ENCODE measurements around the gene CIAO1.
"Not testable (repeated sequence)": the region's sequence is repeated elsewhere in the genome, so short reads cannot be mapped to it uniquely, and the experiment has no call there.

Gene CIAO1

DNA sequence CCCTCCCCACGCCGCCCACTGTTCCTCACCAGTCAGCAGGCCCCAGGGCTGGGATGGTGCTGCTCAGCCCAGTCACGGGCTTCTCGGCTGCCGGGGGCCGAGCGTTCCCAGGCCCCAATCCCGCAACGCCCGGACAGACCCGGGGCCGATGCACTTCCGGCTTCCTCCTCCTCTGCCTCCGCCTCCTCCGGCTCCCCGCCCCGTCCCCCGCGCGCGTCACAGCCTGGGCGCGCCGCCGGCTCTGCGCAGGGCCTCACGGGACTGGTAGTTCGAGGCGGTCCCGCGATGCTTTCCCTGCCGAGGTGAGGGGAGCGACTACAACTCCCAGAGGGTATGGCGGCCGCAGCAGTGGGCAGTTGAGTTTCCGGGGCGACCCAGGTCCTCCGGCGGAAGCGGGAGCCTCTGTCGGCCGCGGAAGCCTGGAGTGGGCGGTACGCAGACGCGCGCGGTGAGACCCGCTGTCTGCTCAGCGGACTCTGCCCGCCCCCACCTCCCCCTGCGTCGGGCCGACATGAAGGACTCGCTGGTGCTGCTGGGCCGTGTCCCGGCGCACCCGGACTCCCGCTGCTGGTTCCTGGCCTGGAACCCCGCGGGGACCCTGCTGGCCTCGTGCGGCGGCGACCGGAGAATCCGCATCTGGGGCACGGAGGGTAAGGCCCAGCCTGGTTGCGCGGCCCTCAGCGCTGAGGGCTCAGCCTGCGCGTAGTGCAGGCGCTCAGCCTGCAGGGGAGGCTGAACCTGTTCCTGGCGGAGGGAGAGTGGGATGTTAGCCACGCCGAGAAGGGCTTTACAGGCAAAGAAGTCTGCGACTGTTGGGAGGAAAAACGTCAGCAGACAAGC lies at the start of gene CIAO1, which contains the start of gene TMEM127:
TSS of gene CIAO1 (plus strand) at position 386 of the 840 bp plus-strand sequence. CDS start at position 512, 126 bp downstream.
TSS of gene TMEM127 (minus strand) at position 158 of the 840 bp plus-strand sequence. CDS start 616 bp downstream, outside the sequence.
- FAIRE-seq: no peak

GRCh38 chr2:96218508-96219131 lies 47.4 kb upstream of the CIAO1 start:
- no peak for FAIRE-seq

GRCh38 chr2:96219959-96220358 lies 46.1 kb upstream of the CIAO1 start:
- FAIRE-seq: not testable (repeated sequence)

GRCh38 chr2:96221106-96221505 lies 44.9 kb upstream of the CIAO1 start:
- FAIRE-seq: not testable (repeated sequence)

DNA sequence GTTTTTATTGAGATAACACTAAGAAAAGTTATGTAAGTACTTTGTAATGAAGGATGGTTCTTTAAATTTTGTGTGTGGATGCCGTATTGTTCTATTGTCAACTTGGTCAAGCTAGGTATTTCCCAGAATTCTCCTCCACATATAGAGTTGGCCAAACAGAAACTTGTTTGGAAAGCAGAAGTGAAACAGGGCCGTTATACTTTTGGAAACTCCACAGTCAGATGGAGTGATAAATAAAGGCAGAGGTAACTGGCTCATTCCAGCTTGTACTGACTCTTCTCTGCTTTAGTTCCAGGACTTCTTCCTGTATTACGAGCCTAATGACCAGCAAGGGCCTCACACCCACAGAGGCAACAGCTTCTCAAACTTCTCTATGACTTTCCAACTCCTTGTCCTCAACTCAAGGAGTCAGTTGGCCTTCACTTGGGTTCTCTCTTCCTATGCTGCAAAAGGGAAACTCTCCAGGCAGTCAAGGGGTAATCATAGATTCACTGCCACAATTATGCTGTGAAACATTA lies 41.0 kb upstream of the CIAO1 start:
- FAIRE-seq: no peak

- no peak for FAIRE-seq
These were observed 34.7 kb upstream of the CIAO1 start for GRCh38 chr2:96231316-96231715.

DNA sequence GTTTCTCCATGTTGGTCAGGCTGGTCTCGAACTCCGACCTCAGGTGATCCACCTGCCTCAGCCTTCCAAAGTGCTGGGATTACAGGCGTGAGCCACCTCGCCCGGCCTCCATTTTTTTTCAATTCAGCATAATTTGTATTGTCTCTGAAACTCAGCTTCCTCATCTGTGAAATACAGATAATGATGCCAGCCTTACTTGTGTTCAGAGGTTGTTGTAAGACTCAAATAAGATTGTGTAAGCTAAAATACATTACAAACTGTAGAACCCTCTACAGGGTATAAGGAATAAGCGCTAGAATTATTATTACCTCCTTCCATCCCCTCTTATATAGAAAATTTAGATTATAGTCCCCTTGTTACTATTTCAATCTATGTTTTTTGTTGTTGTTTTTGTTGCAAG lies 32.6 kb upstream of the CIAO1 start:
- no peak for FAIRE-seq

GRCh38 chr2:96233880-96234316 lies 32.1 kb upstream of the CIAO1 start:
- no peak for FAIRE-seq

DNA sequence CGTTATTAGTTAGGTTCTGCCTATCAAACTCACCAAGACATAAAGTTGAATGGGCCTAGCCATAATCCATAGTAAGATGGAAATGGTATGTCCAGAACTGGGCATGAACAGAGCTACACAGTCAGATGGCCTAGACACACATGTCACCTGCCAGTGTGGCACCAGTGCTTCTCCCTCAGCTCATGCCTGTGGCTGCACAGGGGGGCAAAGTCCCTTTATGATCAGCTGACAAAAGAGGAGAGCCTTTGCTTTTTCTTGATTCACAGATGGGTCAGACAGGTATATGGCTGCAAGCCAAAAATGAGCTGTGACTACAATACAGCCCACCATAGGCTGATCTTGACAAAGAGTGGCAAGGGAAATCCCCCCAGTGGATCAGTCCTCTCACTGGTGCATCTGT lies 29.1 kb upstream of the CIAO1 start:
- FAIRE-seq: no peak

DNA sequence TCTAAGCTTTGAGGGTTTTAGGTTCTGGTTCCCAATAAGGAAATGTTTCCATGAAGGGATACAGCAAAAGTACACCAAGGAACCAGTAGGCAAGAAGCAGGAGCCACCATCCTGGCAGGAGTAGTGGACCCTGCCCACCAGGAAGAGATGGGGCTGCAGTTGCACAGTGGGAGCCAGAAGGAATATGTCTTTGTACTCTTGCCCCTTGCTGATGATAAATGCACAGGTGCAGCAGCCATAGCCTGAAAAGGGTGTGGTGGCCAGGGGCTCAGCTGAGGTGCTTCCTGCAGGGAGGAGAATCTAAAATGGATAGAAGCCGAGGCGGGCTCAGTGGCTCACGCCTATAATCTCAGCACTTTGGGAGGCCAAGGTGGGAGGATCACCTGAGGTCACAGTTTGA lies 27.8 kb upstream of the CIAO1 start:
- FAIRE-seq: no peak

DNA sequence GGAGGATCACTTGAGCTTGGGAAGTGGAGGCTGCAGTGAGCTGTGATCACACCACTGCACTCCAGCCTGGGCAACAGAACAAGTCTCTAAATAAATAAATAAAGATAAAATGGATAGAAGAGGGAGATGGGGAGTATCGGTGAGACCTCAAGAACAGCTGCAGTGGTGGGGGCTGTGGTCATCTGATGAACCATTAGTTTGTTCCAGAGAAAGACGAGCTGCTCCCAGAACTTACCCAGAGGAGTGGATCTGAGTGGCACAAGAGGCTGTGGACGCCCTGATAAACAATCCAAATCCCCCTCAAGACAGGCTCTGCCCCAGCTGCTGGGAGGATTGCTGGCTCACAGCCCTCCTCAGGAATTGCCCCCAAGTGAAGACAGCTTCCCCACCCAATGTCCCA lies 26.9 kb upstream of the CIAO1 start:
- FAIRE-seq: no peak

DNA sequence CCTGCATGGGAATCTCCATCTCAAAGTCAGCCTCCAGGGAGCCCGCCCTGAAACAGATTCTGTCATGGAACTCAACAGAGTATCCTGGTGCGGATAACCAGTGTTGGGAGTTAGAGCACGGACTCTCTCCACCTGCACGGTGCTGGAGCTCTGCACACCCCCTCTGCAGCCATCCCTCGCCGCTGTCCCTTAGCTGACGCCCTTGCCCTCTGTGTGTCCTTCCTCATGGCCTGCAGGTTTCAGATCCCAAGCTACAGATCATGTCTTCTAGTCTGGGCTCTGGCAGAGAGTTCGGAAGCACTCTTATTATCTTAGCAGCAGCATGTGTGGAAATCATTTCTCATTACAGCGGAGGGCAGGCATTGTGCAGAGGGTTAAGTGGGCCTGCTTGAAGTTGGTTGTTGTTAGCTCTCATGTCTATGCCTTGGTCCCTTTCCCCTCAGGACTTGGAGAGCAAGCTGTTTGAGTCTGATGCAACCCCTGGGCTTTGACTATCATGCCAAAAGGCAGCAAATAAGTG lies 26.2 kb upstream of the CIAO1 start:
- FAIRE-seq: no peak

- no peak for FAIRE-seq
These were observed 25.5 kb upstream of the CIAO1 start for GRCh38 chr2:96240341-96241038.

- no peak for FAIRE-seq
These were observed 24.8 kb upstream of the CIAO1 start for GRCh38 chr2:96241227-96241626.

- FAIRE-seq: no peak
These were observed 24.0 kb upstream of the CIAO1 start for GRCh38 chr2:96241900-96242611.

- FAIRE-seq: no peak
These were observed 22.2 kb upstream of the CIAO1 start for GRCh38 chr2:96243843-96244242.

DNA sequence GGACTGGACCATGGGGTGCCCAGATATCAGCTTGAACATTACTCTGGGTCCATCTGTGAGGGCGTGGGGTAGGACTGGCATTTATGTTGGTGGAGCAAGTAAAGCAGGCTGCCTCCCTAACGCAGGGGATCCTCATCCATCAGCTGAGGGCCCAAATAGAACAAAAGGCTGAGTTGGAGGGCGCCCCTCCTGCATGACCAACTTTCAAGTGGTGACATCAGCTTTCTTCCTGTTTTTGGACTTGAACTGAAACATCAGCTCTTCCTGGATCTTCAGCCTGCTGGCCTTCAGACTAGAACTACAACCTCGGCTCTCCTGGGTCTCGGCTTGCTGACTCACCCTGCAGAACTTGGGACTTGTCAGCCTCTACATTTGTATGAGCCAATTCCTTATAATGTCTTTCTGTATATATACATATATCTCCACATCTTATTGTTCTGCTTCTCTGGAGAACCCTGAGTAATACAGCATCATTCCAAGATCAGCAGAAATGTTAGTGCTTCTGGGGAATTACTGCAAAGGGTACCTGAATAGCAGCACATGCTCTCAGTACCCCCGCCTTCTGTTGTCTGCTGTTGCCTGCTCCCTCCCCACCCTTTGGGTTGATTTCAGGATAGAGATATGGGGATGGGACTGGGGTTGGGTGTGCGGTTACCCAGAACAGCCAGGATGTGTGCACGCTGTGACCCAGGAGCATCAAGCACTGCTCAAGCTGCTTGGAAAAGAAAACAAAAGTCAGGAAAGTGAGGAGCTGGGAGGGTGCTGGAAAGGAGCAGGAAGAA lies 20.2 kb upstream of the CIAO1 start:
- FAIRE-seq: no peak

GRCh38 chr2:96247009-96247408 lies 19.0 kb upstream of the CIAO1 start:
- no peak for FAIRE-seq

- FAIRE-seq: no peak
These were observed 18.1 kb upstream of the CIAO1 start for GRCh38 chr2:96247896-96248295.

DNA sequence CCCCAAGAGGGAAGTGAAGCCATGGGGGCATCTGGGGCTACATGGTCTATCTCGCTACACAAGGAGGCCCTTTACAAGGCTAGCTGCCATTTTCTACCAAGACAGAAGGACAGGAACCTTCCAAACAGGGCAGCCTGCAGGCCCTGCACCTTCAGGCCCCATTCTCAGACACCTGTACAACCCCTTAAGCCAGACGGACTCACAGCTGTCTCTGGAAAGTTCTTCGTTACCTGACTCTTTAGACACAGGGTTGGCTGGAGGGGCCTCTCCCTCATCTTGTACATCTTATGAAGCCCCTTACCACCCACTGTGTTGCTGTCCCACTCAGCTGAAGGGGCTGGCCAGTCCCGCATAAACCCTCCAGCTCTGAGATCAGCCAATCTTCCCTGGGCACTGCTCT lies 17.4 kb upstream of the CIAO1 start:
- no peak for FAIRE-seq

GRCh38 chr2:96249654-96250053 lies 16.4 kb upstream of the CIAO1 start:
- FAIRE-seq: no peak

DNA sequence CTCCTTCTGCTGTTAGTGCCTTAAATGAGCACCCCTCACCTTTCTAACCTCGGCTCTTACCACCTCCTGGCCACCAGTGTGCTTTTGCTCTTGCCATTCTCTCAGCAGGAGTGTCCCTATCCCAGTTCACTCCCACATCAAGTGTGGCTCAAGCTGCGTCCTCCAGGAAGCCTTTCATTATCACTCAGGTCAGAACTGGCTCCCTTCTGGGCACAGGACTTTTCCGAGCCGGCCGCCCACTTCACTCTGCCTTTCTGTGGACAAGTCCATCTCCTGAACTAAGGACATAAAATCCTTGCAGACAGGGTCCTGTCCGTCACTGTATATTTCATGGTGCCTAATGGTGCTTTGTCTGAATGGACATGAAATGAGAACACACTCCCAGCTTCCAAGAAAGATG lies 15.8 kb upstream of the CIAO1 start:
- FAIRE-seq: no peak
